M059J (cell line): ENCODE data around the gene TBCA. TPM values are rescaled to one million over a fixed set of nuclear protein-coding genes. Genes with fewer than 3 reads are reported as not detected.

Source experiments
- DNase-seq: peaks from one replicate; pipeline ENCODE4 v3.0.0-alpha.2; 2012; ENCODE audit warnings: low read depth
- total RNA-seq: library from RNA; depleted of rRNA; stranded (reverse); fragments of >200 nt; shearing (Covaris generic); gene quantifications from 2 replicates; pipeline ENCODE4 v1.2.3, GENCODE V29; 2014; rRNA removed

TBCA gene, protein sequence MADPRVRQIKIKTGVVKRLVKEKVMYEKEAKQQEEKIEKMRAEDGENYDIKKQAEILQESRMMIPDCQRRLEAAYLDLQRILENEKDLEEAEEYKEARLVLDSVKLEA
- 181 and 211 TPM in 2 replicates for total RNA-seq

DNA sequence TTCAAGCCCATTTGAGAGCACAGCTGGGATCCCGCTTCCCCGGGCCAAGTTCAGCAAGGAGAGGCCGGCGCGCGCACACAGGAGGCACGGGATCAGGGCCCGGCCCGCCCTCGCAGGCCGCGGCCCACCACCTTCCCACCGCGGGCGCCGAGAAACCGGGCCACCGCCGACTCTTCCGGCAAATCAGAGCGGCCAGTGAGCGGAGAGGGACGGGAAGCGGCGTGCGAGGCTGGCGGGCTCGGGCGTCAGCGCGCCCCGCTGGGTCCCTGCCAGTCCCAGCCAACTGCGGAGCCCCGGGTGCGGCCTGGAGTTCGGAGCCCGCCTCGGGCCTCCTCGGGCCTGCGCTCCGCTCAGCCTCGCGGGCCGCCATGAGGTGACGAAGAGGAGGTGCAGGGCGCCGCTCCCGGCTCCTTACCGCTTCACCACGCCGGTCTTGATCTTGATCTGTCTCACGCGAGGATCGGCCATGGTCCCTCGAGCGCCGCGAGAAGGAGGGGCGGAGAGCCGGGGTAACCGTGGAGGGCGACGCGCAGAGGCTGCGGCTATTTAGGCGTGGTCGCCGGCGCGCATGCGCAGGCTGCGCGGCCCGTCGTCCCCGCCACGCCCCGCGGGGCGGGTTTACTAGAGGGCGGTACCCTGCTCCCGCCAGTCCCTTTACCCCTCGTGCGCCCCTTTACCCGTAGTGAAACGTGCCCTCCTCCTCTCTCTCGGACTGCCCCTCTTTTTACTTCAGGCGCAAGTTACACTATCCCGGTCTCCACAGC lies at the start of gene TBCA:
TBCA (minus strand) TSS at position 550 of the 764 bp plus-strand sequence; CDS start at position 468, 82 bp downstream.
- peak; percentile 82 for DNase-seq

DNA sequence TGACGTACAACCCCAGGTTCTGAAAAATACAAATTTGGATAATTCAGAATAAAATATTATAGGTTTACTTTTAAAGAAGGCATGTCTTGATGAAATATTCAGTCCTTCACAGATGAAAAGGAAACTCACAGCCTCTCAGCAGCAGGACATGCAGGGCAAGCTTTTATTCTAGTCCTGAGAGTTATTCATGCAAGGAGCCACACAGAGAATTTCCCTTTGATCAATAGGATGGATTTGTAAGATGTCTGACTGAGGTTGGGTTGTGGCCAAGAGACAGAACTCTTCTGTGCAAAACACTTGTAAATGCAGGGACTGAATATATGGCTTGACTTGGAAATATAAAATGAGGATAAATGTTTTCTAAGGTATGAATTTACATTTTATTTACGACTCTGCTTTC lies 48.8 kb upstream of the TBCA start:
- DNase-seq = no peak

DNA sequence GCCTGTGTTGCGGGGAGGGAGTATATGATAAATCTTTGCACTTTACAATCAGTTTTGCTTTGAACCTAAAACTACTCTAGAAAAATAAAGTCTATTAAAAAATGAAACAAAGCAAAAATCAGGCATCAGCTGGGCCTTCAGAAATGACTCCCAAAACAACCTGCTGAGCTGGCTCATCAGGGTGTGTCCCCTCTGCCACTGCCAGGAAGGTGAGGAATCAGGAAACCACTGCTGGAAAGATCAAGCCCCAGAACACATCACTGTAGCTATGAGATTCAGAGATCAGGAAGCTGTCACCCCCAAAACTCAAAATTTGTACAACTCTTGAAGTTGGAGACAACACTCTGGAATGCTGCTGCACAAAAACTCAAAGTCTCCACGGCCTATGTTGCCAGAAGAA lies 40.5 kb upstream of the TBCA start:
- DNase-seq = no peak

DNA sequence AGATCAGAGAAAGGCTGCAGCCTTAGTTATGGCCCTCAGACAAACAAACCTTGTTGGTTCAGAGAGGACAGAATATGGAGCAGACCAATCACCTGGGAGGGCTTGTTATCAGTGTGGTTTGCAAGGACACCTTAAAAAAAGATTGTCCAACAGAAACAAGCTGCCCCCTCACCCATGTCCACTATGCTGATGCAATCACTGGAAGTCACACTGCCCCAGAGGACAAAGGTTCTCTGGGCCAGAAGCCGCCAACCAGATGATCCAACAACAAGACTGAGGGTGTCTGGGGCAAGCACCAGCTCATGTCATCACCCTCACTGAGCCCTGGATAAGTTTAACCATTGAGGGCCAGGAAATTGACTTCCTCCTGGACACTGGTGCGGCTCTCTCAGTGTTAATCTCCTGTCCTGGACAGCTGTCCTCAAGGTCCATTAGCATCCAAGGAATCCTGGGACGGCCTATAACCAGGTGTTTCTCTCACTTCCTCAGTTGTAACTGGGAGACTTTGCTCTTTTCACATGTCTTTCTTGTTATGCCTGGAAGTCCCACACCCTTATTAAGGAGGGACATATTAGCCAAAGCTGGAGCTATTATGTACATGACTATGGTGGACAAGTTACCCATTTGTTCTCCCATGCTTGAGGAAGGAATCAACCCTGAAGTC lies 36.9 kb upstream of the TBCA start:
- no peak for DNase-seq

DNA sequence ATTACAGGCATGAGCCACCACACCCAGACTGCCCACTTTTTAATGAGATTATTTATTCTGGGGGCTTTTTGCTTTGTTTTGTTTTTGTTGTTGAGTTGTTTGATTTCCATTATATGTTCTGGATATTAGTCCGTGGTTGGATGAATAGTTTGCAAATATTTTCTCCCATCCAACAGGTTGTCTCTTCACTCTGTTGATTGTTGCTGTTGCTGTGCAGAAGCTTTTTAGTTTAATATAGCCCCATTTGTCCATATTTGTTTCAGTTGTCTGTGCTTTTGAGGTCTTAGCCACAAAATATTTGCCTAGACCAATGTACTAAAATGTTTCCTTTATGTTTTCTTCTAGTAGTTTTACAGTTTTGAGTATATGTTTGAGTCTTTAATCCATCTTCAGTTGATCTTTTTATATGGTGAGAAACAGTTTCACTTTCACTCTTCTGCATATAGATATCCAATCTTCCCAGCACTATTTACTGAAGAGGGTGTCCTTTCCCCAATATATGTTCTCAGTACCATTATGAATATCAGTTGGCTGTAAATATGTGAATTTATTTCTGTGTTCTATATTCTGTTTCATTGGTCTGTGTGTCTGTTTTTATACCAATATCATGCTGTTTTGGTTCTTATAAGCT lies 30.2 kb upstream of the TBCA start:
- peak; percentile 3 for DNase-seq

DNA sequence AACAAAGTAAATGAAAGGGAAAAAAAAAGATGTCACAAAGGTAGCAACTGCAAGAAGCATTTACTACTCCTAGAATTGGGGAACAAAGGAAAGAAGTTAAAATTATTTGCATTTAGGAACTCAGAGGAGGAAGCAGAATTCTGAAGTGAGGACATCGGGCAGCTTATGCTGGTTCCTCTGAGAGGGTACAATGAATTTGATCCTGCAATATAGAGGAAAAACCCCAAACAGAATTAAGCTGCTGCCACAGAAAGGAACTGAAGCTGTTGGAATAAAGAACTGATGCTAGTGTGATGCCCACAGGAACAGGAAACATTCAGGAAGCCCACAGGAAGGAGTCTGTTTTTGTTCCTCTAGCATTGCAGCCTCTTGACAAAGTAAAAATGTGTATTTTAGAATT lies 22.3 kb upstream of the TBCA start:
- DNase-seq = no peak

DNA sequence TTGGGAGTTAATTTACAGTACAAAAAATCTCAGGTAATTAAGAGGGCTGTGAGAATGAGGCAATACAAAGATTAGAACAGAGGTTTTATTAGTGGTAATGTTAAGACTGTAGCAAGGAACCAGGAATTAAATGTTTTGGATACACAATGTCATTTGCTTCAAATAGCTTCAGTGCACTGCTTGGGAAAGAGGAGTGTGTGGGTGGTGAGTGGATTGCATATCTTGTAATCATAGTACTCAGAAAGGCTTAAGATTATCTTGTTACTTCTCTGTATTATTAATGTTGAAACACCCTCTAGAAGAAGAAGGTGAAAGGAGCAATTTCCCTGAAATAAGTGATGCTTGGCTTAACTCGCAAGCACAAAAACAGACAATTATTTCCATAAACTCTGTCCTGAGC lies 21.0 kb upstream of the TBCA start:
- no peak for DNase-seq

DNA sequence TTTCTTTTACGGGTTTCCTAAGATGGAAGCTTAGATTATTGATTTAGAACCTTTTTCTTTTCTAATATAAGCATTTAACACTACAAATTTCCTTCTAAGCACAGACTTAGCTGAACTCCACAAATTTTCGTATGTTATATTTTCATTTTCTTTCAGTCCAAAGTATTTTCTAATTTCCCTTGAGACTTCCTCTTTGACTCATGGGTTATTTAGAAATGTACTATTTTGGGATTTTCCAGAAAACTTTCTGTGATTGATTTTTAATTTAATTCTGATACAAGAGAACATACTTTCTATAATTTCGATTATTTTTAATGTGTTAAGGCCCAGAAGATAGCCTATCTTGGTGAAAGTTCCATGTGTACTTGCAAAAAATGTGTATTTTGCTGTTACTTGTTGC lies 19.7 kb upstream of the TBCA start:
- DNase-seq = no peak

DNA sequence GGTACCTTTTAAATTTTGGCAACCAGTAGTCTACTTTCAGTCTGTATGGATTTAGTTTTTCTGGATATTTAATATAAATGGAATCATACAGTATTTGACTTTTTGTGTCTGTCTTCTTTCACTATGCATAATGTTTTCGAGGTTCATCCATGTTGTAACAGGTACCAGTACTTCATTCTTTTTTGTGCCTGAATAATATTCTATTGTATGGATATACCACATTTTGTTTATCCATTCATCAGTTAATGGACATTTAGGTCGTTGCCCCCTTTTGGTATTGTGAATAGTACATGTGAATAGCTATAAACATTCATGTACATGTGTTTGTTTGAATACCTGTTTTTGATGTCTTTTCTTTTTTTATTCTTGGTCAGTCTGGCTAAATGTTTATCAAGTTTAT lies 19.1 kb upstream of the TBCA start:
- DNase-seq = no peak

DNA sequence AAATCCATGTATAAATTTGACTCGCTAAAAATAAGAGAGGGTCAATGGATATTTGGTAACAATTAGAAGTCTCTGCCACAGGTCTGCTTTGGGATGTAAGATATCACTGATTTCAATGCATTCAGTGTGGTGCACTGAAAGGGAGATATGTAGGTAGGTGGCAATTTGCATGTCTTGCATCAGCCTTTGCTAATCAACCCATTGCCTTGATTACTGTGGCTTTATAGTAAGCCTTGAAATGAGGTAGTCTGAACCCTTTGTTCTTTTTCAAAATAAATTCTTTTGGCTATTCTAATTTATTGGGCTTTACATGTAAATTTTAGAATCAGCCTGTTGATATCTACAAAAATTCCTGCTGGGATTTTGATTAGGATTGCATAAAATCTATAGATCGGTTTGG lies 15.8 kb upstream of the TBCA start:
- no peak for DNase-seq

DNA sequence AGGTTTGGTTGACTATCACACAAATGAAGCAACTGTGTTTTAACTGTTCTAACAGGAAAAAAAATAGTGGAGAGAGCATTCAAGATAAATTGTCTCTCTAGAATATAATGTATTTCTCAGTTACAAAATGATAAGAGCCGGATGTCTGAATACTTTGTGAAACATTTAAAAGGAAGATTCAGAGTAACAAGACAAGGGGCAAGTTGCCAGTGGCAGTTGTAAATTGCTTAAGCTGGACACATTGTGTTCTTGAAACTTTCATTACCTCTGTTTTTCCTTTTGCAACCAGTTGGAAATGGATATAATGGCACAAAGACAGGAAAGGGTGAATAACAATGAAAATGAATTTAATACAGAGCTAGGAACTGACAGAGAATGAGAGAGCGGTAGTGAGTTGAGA lies 15.2 kb upstream of the TBCA start:
- DNase-seq = no peak

DNA sequence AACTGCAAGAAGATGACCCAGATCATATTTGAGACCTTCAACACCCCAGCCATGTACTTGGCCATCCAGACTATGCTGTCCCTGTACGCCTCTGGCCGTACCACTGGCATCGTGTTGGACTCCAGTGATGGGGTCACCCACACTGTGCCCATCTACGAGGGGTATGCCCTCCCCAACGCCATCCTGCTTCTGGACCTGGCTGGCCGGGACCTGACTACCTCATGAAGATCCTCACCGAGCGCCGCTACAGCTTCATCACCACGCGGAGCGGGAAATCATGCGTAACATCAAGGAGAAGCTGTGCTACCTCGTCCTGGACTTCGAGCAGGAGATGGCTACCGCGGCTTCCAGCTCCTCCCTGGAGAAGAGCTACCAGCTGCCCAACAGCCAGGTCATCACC lies 9.1 kb upstream of the TBCA start:
- DNase-seq = no peak

DNA sequence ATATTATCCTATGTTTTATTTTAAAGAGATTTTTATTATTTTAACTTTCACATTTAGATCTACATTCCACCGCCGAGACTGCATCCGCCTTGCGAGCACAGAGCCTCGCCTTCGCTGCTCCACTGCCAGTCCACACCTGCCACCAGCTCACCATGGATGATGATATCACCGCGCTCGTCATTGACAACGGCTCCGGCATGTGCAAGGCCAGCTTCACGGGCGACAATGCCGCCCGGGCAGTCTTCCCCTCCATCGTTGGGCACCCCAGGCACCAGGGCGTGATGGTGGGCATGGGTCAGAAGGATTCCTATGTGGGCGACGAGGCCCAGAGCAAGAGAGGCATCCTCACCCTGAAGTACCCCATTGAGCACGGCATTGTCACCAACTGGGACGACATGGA lies 8.6 kb upstream of the TBCA start:
- DNase-seq = no peak

DNA sequence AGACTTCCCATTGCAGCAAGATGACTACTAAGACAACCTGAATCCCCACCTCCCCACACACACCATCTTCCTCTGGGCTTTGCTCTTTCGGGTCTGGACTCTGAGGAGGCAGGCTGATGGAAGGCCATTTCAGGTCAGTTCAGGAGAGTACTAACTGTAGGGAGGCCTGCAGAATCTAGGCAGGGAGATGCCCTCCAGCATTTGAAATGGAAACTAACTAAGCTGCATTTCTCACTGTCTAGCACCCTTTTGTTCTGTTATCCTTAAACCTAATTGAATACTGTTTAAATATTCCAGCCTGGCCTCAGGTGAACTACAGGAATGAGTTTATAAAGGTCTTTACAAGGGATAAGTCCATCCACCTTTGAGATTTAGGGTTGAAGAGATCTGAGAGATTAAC lies 4.9 kb upstream of the TBCA start:
- no peak for DNase-seq

DNA sequence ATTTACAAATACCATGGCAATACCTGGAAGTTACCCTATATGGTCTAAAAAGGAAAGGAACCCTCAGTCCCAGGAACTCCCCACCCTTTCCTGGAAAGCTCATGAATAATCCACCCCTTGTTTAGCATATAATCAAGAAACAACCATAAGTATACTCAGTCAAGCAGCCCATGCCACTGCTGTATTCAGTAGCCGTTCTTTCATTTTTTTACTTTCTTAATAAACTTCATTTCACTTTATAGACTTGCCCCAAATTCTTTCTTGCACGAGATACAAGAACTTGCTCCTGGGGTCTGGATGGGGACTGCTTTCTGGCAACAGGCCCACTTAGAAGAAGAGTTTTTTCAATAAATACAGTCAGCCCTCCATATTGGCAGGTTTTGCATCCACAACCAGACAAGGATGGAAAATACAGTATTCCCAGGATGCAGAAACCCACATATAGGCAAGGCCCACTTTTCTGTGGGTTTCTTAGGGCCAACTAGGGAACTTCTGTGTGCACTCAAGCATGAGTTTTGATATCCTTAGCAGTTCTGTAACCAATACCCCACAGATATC lies 2.8 kb upstream of the TBCA start:
- no peak for DNase-seq

DNA sequence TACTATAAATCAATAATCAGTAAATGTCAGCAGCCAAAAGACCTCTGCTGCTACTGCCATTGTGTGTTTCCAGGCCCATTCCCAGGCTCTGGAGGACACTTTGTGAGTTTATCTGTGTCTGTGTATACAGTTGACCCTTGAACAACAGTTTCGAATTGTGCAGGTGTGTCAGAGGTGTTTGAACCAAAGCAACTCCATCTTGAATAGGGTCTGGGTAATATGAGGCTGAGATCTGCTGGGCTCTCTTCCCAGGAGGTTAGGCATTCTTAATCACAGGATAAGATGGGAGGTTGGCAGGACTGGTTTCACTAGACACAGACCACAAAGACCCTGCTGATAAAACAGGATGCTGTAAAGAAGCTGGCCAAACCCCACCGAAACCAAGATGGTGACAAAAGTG lies 2.3 kb upstream of the TBCA start:
- DNase-seq = no peak

DNA sequence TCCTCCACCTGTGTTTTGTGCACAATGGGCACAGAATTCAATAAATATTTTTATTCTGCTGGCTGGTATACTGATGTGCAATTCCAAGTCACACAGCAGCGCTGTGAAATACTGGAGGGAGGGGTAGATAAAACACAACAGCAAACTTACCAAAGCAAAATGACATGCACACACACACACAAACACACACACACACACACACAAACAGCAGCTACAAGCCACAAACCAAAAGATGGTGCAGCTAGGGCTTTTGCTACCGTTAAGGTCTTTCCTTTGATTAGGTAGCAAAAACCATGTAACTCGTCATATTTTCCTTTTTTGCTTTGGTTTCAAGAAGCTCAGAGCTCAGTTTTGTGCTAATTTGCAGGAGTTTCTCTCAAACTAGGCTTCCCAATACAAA lies 1.8 kb upstream of the TBCA start:
- no peak for DNase-seq

DNA sequence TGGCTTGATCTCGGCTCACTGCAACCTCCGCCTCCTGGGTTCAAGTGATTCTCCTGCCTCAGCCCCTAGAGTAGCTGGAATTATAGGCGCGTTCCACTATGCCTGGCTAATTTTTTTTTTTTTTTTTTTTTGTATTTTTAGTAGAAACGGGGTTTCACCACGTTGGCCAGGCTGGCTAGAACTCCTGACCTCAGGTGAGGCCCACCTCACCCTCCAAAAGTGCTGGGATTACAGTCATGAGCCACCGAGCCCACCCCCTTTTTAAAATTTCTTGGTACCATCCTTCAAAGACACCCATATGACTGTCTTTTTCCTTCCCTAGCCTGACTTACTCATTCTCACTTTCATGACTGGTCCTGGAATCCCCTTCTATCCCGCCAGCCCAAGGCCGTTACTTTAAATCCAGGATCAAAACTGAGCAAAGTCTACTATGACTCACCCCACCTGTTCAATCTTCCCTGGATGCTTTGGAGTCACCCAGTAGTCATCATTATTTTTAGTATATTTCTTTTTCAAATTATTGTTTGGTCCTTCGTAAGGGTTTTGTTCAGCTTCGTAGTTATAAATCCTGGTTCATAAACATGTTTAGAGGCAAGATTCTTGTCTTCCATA lies 1.2 kb upstream of the TBCA start:
- peak; percentile 54 for DNase-seq

DNA sequence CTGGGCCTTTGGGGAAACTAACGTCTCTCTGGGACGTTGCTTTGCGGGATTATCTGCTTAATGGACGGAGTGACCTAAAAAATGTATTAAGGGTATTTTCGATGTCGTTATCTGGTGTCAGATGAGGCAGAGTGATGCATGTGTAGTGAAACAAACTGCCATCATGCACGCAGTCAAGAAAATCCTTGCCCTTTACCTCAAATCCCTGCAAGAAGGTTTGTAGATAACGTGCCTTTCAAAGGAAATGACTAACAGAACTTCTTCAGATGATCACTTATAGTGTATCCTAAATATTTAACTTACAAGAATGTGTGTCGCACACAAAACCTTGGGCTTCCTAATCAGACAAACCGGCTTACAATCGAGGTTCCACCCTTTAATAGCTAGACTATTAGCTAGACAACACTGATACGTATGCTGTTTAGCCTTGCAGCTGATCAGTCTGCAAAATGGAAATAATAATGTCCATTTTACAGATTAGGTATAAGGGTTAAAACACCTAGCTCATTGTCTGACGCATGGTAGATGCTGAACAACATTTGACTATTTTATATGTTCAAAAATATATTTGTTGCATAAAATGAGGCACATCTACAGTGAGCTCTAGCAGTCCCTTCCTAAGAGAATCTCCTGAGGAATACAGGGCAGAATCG lies 541 bp upstream of the TBCA start:
- no peak for DNase-seq

DNA sequence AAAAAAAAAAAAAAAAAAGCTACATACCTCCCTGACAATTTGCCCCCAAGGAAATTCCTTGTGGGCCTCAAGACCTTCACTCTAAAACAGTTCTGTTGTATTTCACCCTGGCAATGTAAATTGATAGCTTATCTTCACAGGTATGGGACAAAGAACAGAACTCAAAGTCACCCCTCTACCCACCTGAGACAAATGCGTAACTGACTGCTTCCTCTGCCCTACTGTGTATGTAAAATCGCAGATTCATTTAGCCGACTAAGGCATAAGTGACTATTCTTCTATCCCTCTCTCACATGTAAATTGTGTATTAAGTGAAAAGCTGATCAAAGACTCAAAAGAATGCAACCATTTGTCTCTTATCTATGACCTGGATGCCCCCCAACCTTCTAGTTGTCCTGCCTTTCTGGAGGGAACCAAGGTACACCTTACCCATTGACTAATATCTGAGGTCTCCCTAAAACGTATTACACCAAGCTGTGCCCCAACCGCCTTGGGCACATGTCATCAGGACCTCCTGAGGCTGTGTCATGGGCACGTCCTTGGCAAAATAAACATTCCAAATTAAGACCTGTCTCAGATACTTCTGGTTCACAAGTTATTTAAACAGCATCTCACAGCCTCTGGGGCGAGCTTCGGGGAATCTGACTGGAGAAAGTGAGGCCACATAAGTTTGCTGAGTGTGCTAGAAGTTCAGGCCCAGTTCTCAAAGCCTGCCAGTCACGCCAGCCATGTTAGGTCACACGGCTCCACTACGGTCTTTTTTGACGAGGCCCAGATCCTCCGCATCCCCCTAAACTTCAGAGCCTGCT lies 954 bp downstream of the TBCA start:
- DNase-seq = peak; percentile 11
